Caco-2 (cell line): ENCODE data around the gene PMEPA1. TPM values are rescaled to one million over a fixed set of nuclear protein-coding genes. Genes with fewer than 3 reads are reported as not detected.

Experiments used
- BruUV-seq: library from RNA; stranded (reverse); fragments of 400-500 nt; replicated peaks from 2 replicates; lab custom pipeline; 2021; lab: Mats Ljungman, UMichigan
- CTCF ChIA-PET: fragments of 300-600 bp; sonication (Branson Sonifier 250); formaldehyde crosslinking; loops from one replicate; lab custom pipeline; 2022; ENCODE audit warnings: antibody characterized with exemption; lab: Charles Lee
- POLR2A ChIA-PET: fragments of 300-600 bp; sonication (Branson Sonifier 250); formaldehyde crosslinking; loops from one replicate; lab custom pipeline; 2022; ENCODE audit warnings: antibody characterized with exemption; lab: Charles Lee
- DNase-seq, 2 experiments: peaks; one replicate each; pipeline versions ENCODE4 v3.0.0 to v3.0.0-alpha.2; 2020 to 2022
- H3K27me3 ChIP-seq: replicated peaks from 2 replicates; pipeline ENCODE4 v1.6.0; 2011; ENCODE audit warnings: low read length; ENCODE audit not compliant: control insufficient read depth, insufficient read depth
- H3K36me3 ChIP-seq: 2 replicates; pipeline ENCODE4 v1.5.1; 2011; ENCODE audit warnings: low read length; ENCODE audit not compliant: control insufficient read depth, insufficient read depth
- H3K4me1 ChIP-seq: fragments of 250-450 bp; sonication (Bioruptor Pico); 2 replicates; pipeline ENCODE4 v1.5.1; 2020; ENCODE audit warnings: mild to moderate bottlenecking
- H3K4me3 ChIP-seq: 2 replicates; pipeline ENCODE4 v1.5.1; 2011; ENCODE audit warnings: low read depth, mild to moderate bottlenecking, control low read depth, low read length
- H3K9me3 ChIP-seq: fragments of 250-450 bp; sonication (Bioruptor Pico); 2 replicates; pipeline ENCODE4 v1.5.1; 2020; ENCODE audit warnings: mild to moderate bottlenecking, moderate library complexity
- H3K27ac Mint-ChIP-seq: one replicate; pipeline ENCODE4 v1.8.0; 2022; ENCODE audit warnings: mixed read lengths; ENCODE audit not compliant: unreplicated experiment
- H3K27me3 Mint-ChIP-seq: one replicate; pipeline ENCODE4 v1.8.0; 2022; ENCODE audit warnings: mixed read lengths; ENCODE audit not compliant: insufficient read depth, unreplicated experiment
- H3K36me3 Mint-ChIP-seq: one replicate; pipeline ENCODE4 v1.8.0; 2022; ENCODE audit warnings: mild to moderate bottlenecking, mixed read lengths; ENCODE audit not compliant: insufficient read depth, unreplicated experiment
- H3K4me1 Mint-ChIP-seq: one replicate; pipeline ENCODE4 v1.8.0; 2022; ENCODE audit warnings: low read depth, mixed read lengths; ENCODE audit not compliant: unreplicated experiment
- H3K4me3 Mint-ChIP-seq: one replicate; pipeline ENCODE4 v1.8.0; 2022; ENCODE audit warnings: mild to moderate bottlenecking, moderate library complexity, mixed read lengths; ENCODE audit not compliant: unreplicated experiment
- H3K9me3 Mint-ChIP-seq: one replicate; pipeline ENCODE4 v1.8.0; 2022; ENCODE audit warnings: mixed read lengths; ENCODE audit not compliant: unreplicated experiment
- intact Hi-C: fragments of 100-400 bp; cut with micrococcal nuclease; formaldehyde crosslinking; loops from one replicate; pipeline ENCODE4 v1.10.0; 2022; ENCODE audit not compliant: unreplicated experiment
- total RNA-seq: library from RNA; stranded (reverse); gene quantifications from 2 replicates; pipeline ENCODE4 v1.2.3, GENCODE V29; 2022
- TF ChIP-seq, protein P1 (sequence below), 2 experiments: fragments of 200-600 bp in 1 of 2; IDR thresholded peaks; 1 replicate in 1 of 2; 2 replicates in 1 of 2; pipeline versions ENCODE4 v1.5.1 to v1.8.0; 2011 to 2022; ENCODE audit warnings: antibody characterized with exemption in 1 of 2, control low read depth in 1 of 2, inconsistent platforms in 1 of 2, low read depth in 1 of 2, low read length in 1 of 2, mild to moderate bottlenecking in 1 of 2, moderate library complexity in 1 of 2; ENCODE audit not compliant: insufficient read depth in 1 of 2, severe bottlenecking in 1 of 2, unreplicated experiment in 1 of 2

Gene PMEPA1
- total RNA-seq, 1 experiment from 2014 or later = 3.3 TPM

DNA sequence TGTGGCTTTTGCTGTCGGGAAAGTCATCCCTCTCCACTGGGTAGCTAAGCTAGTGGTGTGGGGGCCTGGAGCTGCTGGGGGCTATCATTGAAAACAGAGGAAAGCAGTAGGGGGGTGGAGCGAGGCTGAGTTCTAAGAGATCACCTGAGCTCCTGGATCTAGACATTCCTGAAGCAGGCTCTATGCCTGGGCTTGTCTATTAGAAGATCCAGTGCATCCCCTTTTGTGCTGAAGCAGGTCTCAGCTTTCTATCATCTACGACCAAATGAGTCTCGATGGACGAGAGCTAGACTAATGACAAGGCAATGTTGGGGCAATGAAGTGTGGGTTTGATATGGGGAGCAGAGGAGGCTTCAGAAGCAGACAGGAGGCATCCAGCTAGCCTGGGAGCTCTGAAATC is 108.1 kb downstream of the PMEPA1 start:
- ChIA-PET POLR2A (no interaction called here), CTCF (interaction anchor here (0.6 to 1.7 kb wide), 4 partner anchors 9 to 206 kb away, joined by 3 to 5 read pairs (median 5); no protein-coding TSS in a partner anchor)
- Mint-ChIP-seq H3K4me3 (no peak overlapping the region), H3K27ac (no peak overlapping the region), H3K36me3 (no peaks in the 10 kb centered on the region), H3K4me1 (no peaks in the 10 kb centered on the region), H3K27me3 (peaks cover 15% of the 10 kb centered on the region), H3K9me3 (no peaks in the 10 kb centered on the region)
- H3K4me1 ChIP-seq = peaks cover 5% of the 10 kb centered on the region; the same call in 1 of the 2 replicates
- DNase-seq = no peak
- no peaks in the 10 kb centered on the region for H3K36me3 ChIP-seq
- intact Hi-C loops = no loop called here
- no peak overlapping the region for H3K4me3 ChIP-seq
- TF ChIP-seq, protein P1, sequence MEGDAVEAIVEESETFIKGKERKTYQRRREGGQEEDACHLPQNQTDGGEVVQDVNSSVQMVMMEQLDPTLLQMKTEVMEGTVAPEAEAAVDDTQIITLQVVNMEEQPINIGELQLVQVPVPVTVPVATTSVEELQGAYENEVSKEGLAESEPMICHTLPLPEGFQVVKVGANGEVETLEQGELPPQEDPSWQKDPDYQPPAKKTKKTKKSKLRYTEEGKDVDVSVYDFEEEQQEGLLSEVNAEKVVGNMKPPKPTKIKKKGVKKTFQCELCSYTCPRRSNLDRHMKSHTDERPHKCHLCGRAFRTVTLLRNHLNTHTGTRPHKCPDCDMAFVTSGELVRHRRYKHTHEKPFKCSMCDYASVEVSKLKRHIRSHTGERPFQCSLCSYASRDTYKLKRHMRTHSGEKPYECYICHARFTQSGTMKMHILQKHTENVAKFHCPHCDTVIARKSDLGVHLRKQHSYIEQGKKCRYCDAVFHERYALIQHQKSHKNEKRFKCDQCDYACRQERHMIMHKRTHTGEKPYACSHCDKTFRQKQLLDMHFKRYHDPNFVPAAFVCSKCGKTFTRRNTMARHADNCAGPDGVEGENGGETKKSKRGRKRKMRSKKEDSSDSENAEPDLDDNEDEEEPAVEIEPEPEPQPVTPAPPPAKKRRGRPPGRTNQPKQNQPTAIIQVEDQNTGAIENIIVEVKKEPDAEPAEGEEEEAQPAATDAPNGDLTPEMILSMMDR (IDR thresholded peaks at IDR 0.05; ENCODE audit: insufficient read depth in 1 of 2, low read depth in 1 of 2, low read length in 1 of 2, severe bottlenecking in 1 of 2, unreplicated experiment in 1 of 2) = no peak
- H3K9me3 ChIP-seq = no peaks in the 10 kb centered on the region; the same call in 1 of the 2 replicates
- H3K27me3 ChIP-seq = no peaks in the 10 kb centered on the region
- no TSS peak for BruUV-seq

DNA sequence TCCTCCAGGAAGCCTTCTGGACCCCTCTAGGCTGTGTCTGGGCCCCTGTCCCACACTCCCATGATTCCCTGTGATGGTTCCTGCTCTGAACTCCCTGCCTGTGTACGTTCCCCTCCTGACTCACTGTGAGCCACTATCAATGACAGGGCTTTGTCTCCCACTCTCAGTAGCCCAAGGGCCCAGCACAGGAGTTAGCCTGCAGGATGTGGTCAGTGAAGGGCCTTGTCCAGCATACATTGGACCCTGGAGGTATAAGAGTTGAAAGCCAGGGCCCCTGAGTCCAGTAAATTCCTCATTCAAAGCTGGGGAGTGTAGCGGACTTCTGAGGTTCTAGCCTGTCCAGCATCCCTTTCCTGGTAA is 108.6 kb downstream of the PMEPA1 start:
- POLR2A ChIA-PET = no interaction called here
- H3K4me1 Mint-ChIP-seq = no peaks in the 10 kb centered on the region
- peaks cover 15% of the 10 kb centered on the region for H3K27me3 Mint-ChIP-seq
- CTCF ChIA-PET = interaction anchor here (1.7 kb wide), 1 partner anchor 22 kb away, joined by 5 read pairs; no protein-coding TSS in a partner anchor
- H3K4me3 Mint-ChIP-seq = no peak overlapping the region
- H3K36me3 Mint-ChIP-seq = no peaks in the 10 kb centered on the region
- Histone ChIP-seq H3K36me3 (no peaks in the 10 kb centered on the region), H3K4me1 (peaks cover 7% of the 10 kb centered on the region; the same call in 1 of the 2 replicates), H3K9me3 (no peaks in the 10 kb centered on the region; the same call in 1 of the 2 replicates), H3K27me3 (no peaks in the 10 kb centered on the region), H3K4me3 (no peak overlapping the region)
- no peak for DNase-seq
- TF ChIP-seq, protein P1 (IDR thresholded peaks at IDR 0.05; ENCODE audit: insufficient read depth in 1 of 2, low read depth in 1 of 2, low read length in 1 of 2, severe bottlenecking in 1 of 2, unreplicated experiment in 1 of 2) = no peak
- BruUV-seq = no TSS peak
- intact Hi-C loops = no loop called here
- no peaks in the 10 kb centered on the region for H3K9me3 Mint-ChIP-seq
- H3K27ac Mint-ChIP-seq = no peak overlapping the region

DNA sequence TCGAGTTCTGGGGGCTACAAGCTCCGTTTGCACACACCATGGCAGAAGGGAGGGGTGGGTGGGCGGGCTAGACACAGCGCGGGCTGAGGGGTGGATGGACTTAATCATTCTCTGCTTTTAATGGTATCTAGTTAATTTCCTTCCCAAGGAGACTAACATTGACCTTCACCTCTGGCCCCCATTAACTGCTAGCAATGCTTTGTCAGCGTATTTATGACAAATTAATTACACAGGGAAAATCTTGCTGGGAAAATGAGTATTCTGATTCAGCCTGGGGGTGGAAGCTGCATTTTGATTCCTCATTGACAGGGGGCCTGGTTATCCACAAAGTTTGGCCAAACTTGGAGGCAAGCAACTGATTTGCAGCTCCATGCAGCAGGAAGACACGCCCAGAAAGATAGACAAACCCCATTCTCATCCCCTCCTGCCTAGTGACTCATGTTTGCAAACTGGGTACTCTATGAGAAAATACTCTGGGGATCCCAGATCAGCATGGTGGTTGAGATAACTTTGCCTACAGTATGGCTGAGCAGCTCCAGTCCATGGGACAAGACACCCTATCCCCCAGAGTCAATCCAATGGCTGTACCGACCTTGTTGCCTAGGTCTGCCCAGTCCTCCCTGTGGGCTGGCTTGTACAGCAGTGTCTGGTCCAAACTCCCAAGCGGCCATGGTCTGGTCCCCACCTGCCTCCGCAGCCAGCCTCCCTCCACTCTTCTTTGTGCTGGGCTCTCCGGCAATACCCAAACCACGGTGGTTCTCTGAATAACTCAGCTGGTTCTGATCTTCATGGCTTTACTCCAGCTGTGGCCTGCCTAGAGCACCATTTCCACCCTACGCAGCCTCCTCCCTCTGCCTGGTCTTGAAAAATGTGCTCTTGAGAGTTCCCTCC is 109.2 kb downstream of the PMEPA1 start:
- intact Hi-C loops = no loop called here
- no peak overlapping the region for H3K4me3 Mint-ChIP-seq
- H3K4me1 Mint-ChIP-seq = no peaks in the 10 kb centered on the region
- H3K4me1 ChIP-seq = peaks cover 7% of the 10 kb centered on the region; the same call in 1 of the 2 replicates
- H3K27me3 Mint-ChIP-seq = peaks cover 15% of the 10 kb centered on the region
- ChIA-PET POLR2A (no interaction called here), CTCF (interaction anchor here (0.6 to 1.7 kb wide), 2 partner anchors 22 to 594 kb away, joined by 5 read pairs; no protein-coding TSS in a partner anchor)
- H3K9me3 ChIP-seq = no peaks in the 10 kb centered on the region; the same call in 1 of the 2 replicates
- no peak overlapping the region for H3K27ac Mint-ChIP-seq
- H3K36me3 Mint-ChIP-seq = no peaks in the 10 kb centered on the region
- BruUV-seq = no TSS peak
- no peaks in the 10 kb centered on the region for H3K27me3 ChIP-seq
- H3K36me3 ChIP-seq = no peaks in the 10 kb centered on the region
- TF ChIP-seq, protein P1 (IDR thresholded peaks at IDR 0.05; ENCODE audit: insufficient read depth in 1 of 2, low read depth in 1 of 2, low read length in 1 of 2, severe bottlenecking in 1 of 2, unreplicated experiment in 1 of 2) = no peak
- no peak overlapping the region for H3K4me3 ChIP-seq
- H3K9me3 Mint-ChIP-seq = no peaks in the 10 kb centered on the region
- no peak for DNase-seq
